H9 (cell line): ENCODE results near the gene MRPS6. TPM values are rescaled to one million over a fixed set of nuclear protein-coding genes. Genes with fewer than 3 reads are reported as not detected.

Experiments
- DNase-seq: peaks from one replicate; pipeline ENCODE4 v3.0.0-alpha.2; 2017
- H2AFZ ChIP-seq: one replicate; pipeline ENCODE4 v1.6.1; 2013; ENCODE audit warnings: mild to moderate bottlenecking, low read length, control low read depth, moderate library complexity
- H2AK5ac ChIP-seq: 2 replicates; pipeline ENCODE4 v1.6.1; 2013; ENCODE audit warnings: low read length, control low read depth, mixed read lengths; ENCODE audit not compliant: insufficient read length
- H2BK120ac ChIP-seq: one replicate; pipeline ENCODE4 v1.6.1; 2013; ENCODE audit warnings: low read depth, mild to moderate bottlenecking, low read length, control low read depth, inconsistent platforms; ENCODE audit not compliant: poor library complexity, severe bottlenecking
- H2BK12ac ChIP-seq: 2 replicates; pipeline ENCODE4 v1.6.1; 2013; ENCODE audit warnings: low read length, control low read depth, mixed read lengths, low read depth; ENCODE audit not compliant: insufficient read length
- H2BK15ac ChIP-seq: 2 replicates; pipeline ENCODE4 v1.6.1; 2013; ENCODE audit warnings: low read depth, low read length, control low read depth
- H2BK20ac ChIP-seq: one replicate; pipeline ENCODE4 v1.6.1; 2013; ENCODE audit warnings: low read depth, mild to moderate bottlenecking, low read length, control low read depth, inconsistent platforms; ENCODE audit not compliant: poor library complexity, severe bottlenecking
- H2BK5ac ChIP-seq: 2 replicates; pipeline ENCODE4 v1.6.1; 2013; ENCODE audit warnings: low read length, control low read depth, mixed read lengths; ENCODE audit not compliant: insufficient read length
- H3K14ac ChIP-seq: 2 replicates; pipeline ENCODE4 v1.6.1; 2013; ENCODE audit warnings: low read length, control low read depth; ENCODE audit not compliant: insufficient read depth
- H3K18ac ChIP-seq: 2 replicates; pipeline ENCODE4 v1.6.1; 2013; ENCODE audit warnings: low read depth, mild to moderate bottlenecking, mixed read lengths, low read length, control low read depth; ENCODE audit not compliant: insufficient read length
- H3K23ac ChIP-seq: 2 replicates; pipeline ENCODE4 v1.6.1; 2013; ENCODE audit warnings: low read length, control low read depth, mixed read lengths, low read depth; ENCODE audit not compliant: insufficient read length
- H3K23me2 ChIP-seq: 2 replicates; pipeline ENCODE4 v1.6.1; 2013; ENCODE audit warnings: low read depth, mild to moderate bottlenecking, mixed read lengths, low read length, control low read depth; ENCODE audit not compliant: insufficient read length, poor library complexity, severe bottlenecking
- H3K27ac ChIP-seq: 2 replicates; pipeline ENCODE4 v1.5.1; 2013; ENCODE audit warnings: low read length, control low read depth, mixed read lengths, low read depth; ENCODE audit not compliant: insufficient read length
- H3K27me3 ChIP-seq: 2 replicates; pipeline ENCODE4 v1.6.1; 2013; ENCODE audit warnings: low read length, control low read depth, inconsistent platforms; ENCODE audit not compliant: insufficient read depth
- H3K4ac ChIP-seq: 2 replicates; pipeline ENCODE4 v1.6.1; 2013; ENCODE audit warnings: low read depth, mild to moderate bottlenecking, control low read depth, inconsistent platforms, low read length, moderate library complexity
- H3K4me1 ChIP-seq: 2 replicates; pipeline ENCODE4 v1.6.1; 2013; ENCODE audit warnings: low read length, control low read depth, inconsistent platforms; ENCODE audit not compliant: insufficient read depth
- H3K4me2 ChIP-seq: 2 replicates; pipeline ENCODE4 v1.6.1; 2013; ENCODE audit warnings: low read length, control low read depth, mixed read lengths; ENCODE audit not compliant: insufficient read length, insufficient read depth
- H3K56ac ChIP-seq: 2 replicates; pipeline ENCODE4 v1.6.1; 2013; ENCODE audit warnings: low read depth, mild to moderate bottlenecking, mixed read lengths, low read length, control low read depth; ENCODE audit not compliant: insufficient read length
- H3K79me1 ChIP-seq: 2 replicates; pipeline ENCODE4 v1.6.1; 2013; ENCODE audit warnings: low read depth, mild to moderate bottlenecking, moderate library complexity, low read length, control low read depth, inconsistent platforms; ENCODE audit not compliant: insufficient read depth, poor library complexity, severe bottlenecking
- H3K79me2 ChIP-seq: 2 replicates; pipeline ENCODE4 v1.6.1; 2013; ENCODE audit warnings: low read length, control low read depth, inconsistent platforms; ENCODE audit not compliant: insufficient read depth
- H3K9ac ChIP-seq: 2 replicates; pipeline ENCODE4 v1.6.1; 2013; ENCODE audit warnings: low read length, control low read depth, mixed read lengths; ENCODE audit not compliant: insufficient read length; ENCODE audit errors: extremely low read depth
- H3K9me3 ChIP-seq: one replicate; pipeline ENCODE4 v1.6.1; 2013; ENCODE audit warnings: low read depth, low read length, inconsistent platforms; ENCODE audit not compliant: control insufficient read depth
- H3T11ph ChIP-seq: one replicate; pipeline ENCODE4 v1.6.1; 2013; ENCODE audit warnings: mild to moderate bottlenecking, low read length, control low read depth, inconsistent platforms
- H4K20me1 ChIP-seq: one replicate; pipeline ENCODE4 v1.6.1; 2013; ENCODE audit not compliant: control insufficient read depth, insufficient read length, insufficient read depth
- H4K5ac ChIP-seq: 2 replicates; pipeline ENCODE4 v1.6.1; 2013; ENCODE audit warnings: low read depth, mild to moderate bottlenecking, mixed read lengths, low read length, control low read depth; ENCODE audit not compliant: insufficient read length
- H4K8ac ChIP-seq: replicated peaks from 2 replicates; pipeline ENCODE4 v1.6.1; 2013; ENCODE audit warnings: low read length, control low read depth, mixed read lengths, low read depth; ENCODE audit not compliant: insufficient read length
- H4K91ac ChIP-seq: 2 replicates; pipeline ENCODE4 v1.6.1; 2013; ENCODE audit warnings: low read depth, mild to moderate bottlenecking, moderate library complexity, mixed read lengths, low read length, control low read depth; ENCODE audit not compliant: insufficient read length
- H3K27ac Mint-ChIP-seq, 3 experiments: 2 replicates in 2 of 3; 3 replicates in 1 of 3; pipeline ENCODE4 v1.8.0; 2020 to 2021; ENCODE audit warnings: mixed read lengths in 3 of 3, mild to moderate bottlenecking in 1 of 3, moderate library complexity in 1 of 3
- H3K27me3 Mint-ChIP-seq: 2 replicates; pipeline ENCODE4 v1.8.0; 2021; ENCODE audit warnings: low read depth, mild to moderate bottlenecking, moderate library complexity, mixed read lengths
- H3K36me3 Mint-ChIP-seq, 3 experiments: 2 replicates in 2 of 3; 3 replicates in 1 of 3; pipeline ENCODE4 v1.8.0; 2020 to 2021; ENCODE audit warnings: low read depth in 3 of 3, mixed read lengths in 3 of 3; ENCODE audit not compliant: insufficient read depth in 1 of 3
- H3K4me1 Mint-ChIP-seq, 2 experiments: 2 replicates each; pipeline ENCODE4 v1.8.0; 2020; ENCODE audit warnings: mixed read lengths in 2 of 2
- H3K4me3 Mint-ChIP-seq, 2 experiments: 2 replicates in 1 of 2; 3 replicates in 1 of 2; pipeline ENCODE4 v1.8.0; 2020 to 2021; ENCODE audit warnings: mild to moderate bottlenecking in 2 of 2, mixed read lengths in 2 of 2, moderate library complexity in 1 of 2
- H3K9me3 Mint-ChIP-seq, 2 experiments: 2 replicates in 1 of 2; 3 replicates in 1 of 2; pipeline ENCODE4 v1.8.0; 2020; ENCODE audit warnings: mild to moderate bottlenecking in 2 of 2, mixed read lengths in 2 of 2, moderate library complexity in 1 of 2
- CTCF ChIP-seq: fragments of 200-600 bp; sonication (generic); conservative IDR thresholded peaks from 3 replicates; pipeline ENCODE4 v1.8.0; 2021; ENCODE audit warnings: antibody characterized with exemption, mild to moderate bottlenecking
- WGBS: extraction: QIAGEN DNeasy Blood & Tissue Kit; methylation state at CpG from one replicate; pipeline ENCODE4 v1.1.7; 2013; ENCODE audit warnings: missing lambda C conversion rate, low lambda C conversion rate, mixed read lengths; ENCODE audit not compliant: insufficient read length; ENCODE audit errors: extremely low coverage; 5-methylcytosine and 5-hydroxymethylcytosine counted together
- total RNA-seq: library from RNA; stranded (reverse); gene quantifications from 2 replicates; pipeline ENCODE4 v1.2.1, GENCODE V29; 2021

The MRPS6 gene
- total RNA-seq, 1 experiment from 2014 or later: 83.2 TPM

- H3K56ac ChIP-seq: no peak overlapping the region
- H3K27ac ChIP-seq: no peak overlapping the region
- no peak overlapping the region for H3K4ac ChIP-seq
- no peaks in the 10 kb centered on the region for H3K27me3 ChIP-seq
- no peak overlapping the region for H4K5ac ChIP-seq
- Mint-ChIP-seq H3K36me3 (peaks cover 0 to 8% (median 4%) of the 10 kb centered on the region in 3 experiments; a peak in 4 of 7 replicates), H3K4me3 (no peak overlapping the region), H3K9me3 (no peaks in the 10 kb centered on the region), H3K4me1 (peaks cover 24 to 33% of the 10 kb centered on the region in 2 experiments), H3K27ac (no peak overlapping the region), H3K27me3 (no peaks in the 10 kb centered on the region)
- DNase-seq: no peak
- H4K20me1 ChIP-seq: no peaks in the 10 kb centered on the region
- H3T11ph ChIP-seq: no peak overlapping the region
- WGBS: no CpG with 5 or more reads among the region's 1 CpG
- no peak overlapping the region for H2AFZ ChIP-seq
- H2BK5ac ChIP-seq: no peak overlapping the region
- H3K9me3 ChIP-seq: no peaks in the 10 kb centered on the region
- H2AK5ac ChIP-seq: no peak overlapping the region
- no peak overlapping the region for H2BK15ac ChIP-seq
- H3K4me2 ChIP-seq: no peak overlapping the region
- H3K79me2 ChIP-seq: peaks cover 5% of the 10 kb centered on the region; the same call in 1 of the 2 replicates
- H4K91ac ChIP-seq: no peak overlapping the region
- H3K14ac ChIP-seq: no peak overlapping the region
- no peak overlapping the region for H2BK12ac ChIP-seq
- H4K8ac ChIP-seq: no peak overlapping the region
- H3K23ac ChIP-seq: no peak overlapping the region
- H3K18ac ChIP-seq: no peak overlapping the region
- no peak overlapping the region for H2BK120ac ChIP-seq
- no peak overlapping the region for H3K9ac ChIP-seq
- no peak overlapping the region for H2BK20ac ChIP-seq
- TF ChIP-seq CTCF: no peak
- H3K23me2 ChIP-seq: no peaks in the 10 kb centered on the region
- H3K79me1 ChIP-seq: peaks cover 2% of the 10 kb centered on the region
- no peaks in the 10 kb centered on the region for H3K4me1 ChIP-seq
Observed at GRCh38 chr21:34107606-34108005, 34.2 kb downstream of the MRPS6 start.
